Activated B cell treated with CpG ODN at 0.5 μM for 24 hours (primary cell): ENCODE results near the gene MEAF6. TPM values are rescaled to one million over a fixed set of nuclear protein-coding genes. Genes with fewer than 3 reads are reported as not detected.

Experiments
- ATAC-seq: fragments of 200-7000 bp; cut with Tn5 transposase; one replicate; pipeline ENCODE4 v1.10.0; 2021; ENCODE audit warnings: low read depth, mild to moderate bottlenecking, moderate library complexity
- CTCF ChIA-PET: fragments of 350-600 bp; sonication (Branson Sonifier 250); formaldehyde crosslinking; loops from one replicate; lab custom pipeline; 2021; ENCODE audit warnings: antibody characterized with exemption; lab: Charles Lee
- POLR2A ChIA-PET: fragments of 350-600 bp; sonication (Branson Sonifier 250); formaldehyde crosslinking; loops from one replicate; lab custom pipeline; 2021; ENCODE audit warnings: antibody characterized with exemption; lab: Charles Lee
- DNase-seq: peaks from one replicate; pipeline ENCODE4 v3.0.0; 2022
- H3K27ac Mint-ChIP-seq: one replicate; pipeline ENCODE4 v1.8.0; 2020; ENCODE audit warnings: mixed read lengths
- H3K27me3 Mint-ChIP-seq: one replicate; pipeline ENCODE4 v1.8.0; 2021; ENCODE audit warnings: mixed read lengths
- H3K36me3 Mint-ChIP-seq: one replicate; pipeline ENCODE4 v1.8.0; 2021; ENCODE audit warnings: low read depth, mixed read lengths
- H3K4me1 Mint-ChIP-seq: one replicate; pipeline ENCODE4 v1.8.0; 2021; ENCODE audit warnings: mixed read lengths
- H3K4me3 Mint-ChIP-seq: one replicate; pipeline ENCODE4 v1.8.0; 2020; ENCODE audit warnings: mild to moderate bottlenecking, mixed read lengths
- H3K9me3 Mint-ChIP-seq: one replicate; pipeline ENCODE4 v1.8.0; 2020; ENCODE audit warnings: mixed read lengths
- intact Hi-C: fragments of 100-400 bp; cut with micrococcal nuclease; formaldehyde crosslinking; loops from one replicate; pipeline ENCODE4 v1.15.1; 2024
- total RNA-seq: library from RNA; stranded (reverse); gene quantifications from 2 replicates; pipeline ENCODE4 v1.2.3, GENCODE V29; 2022
- TF ChIP-seq, protein P1 (sequence below): fragments of 200-600 bp; IDR thresholded peaks from one replicate; pipeline ENCODE4 v1.8.0; 2022; ENCODE audit warnings: antibody characterized with exemption, mild to moderate bottlenecking

The MEAF6 gene
- total RNA-seq, 1 donor from 2014 or later: 59.9 TPM

DNA sequence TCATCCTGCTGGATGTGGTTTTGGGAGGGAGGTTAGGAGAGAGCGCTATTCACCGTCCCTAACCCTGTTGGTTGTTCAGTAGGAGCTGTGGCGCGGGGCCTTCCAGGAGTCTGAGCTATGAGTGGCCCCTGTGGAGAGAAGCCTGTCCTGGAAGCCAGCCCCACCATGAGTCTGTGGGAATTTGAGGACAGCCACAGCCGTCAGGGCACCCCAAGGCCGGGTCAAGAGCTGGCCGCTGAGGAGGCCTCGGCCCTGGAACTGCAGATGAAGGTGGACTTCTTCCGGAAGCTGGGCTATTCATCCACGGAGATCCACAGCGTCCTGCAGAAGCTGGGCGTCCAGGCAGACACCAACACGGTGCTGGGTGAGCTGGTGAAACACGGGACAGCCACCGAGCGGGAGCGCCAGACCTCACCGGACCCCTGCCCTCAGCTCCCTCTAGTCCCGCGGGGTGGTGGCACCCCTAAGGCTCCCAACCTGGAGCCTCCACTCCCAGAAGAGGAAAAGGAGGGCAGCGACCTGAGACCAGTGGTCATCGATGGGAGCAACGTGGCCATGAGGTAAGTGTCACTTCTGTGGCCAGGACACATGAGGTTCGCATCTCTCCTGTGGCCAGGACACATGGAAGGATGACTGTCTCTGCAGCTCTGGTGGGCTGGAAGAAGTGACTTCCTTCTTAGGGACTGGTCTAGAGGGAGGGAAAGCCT lies 39.0 kb downstream of the MEAF6 start:
- ChIA-PET CTCF (interaction anchor here (5.2 to 10.1 kb wide), 2 partner anchors 12 to 19 kb away, joined by 32 to 124 read pairs; no protein-coding TSS in a partner anchor), POLR2A (interaction anchor here (0.6 to 7.9 kb wide), 18 partner anchors 10 to 1341 kb away, joined by 3 to 132 read pairs (median 4); partner anchors contain the start of genes C1orf122, CDCA8, MEAF6 and MRPS15)
- Mint-ChIP-seq H3K4me3 (peak overlapping the region; percentile 99), H3K4me1 (peaks cover 50% of the 10 kb centered on the region), H3K9me3 (no peaks in the 10 kb centered on the region), H3K27ac (peak overlapping the region; percentile 92), H3K36me3 (peaks cover 54% of the 10 kb centered on the region), H3K27me3 (peaks cover 5% of the 10 kb centered on the region)
- ATAC-seq (no peak), DNase-seq (no peak)
- intact Hi-C loops: loop anchor here (5.0 to 10.0 kb wide), 4 partner anchors 122 to 1629 kb away; partner anchors contain the start of genes C1orf122, GNL2, THRAP3 and YRDC
- TF ChIP-seq, protein P1, sequence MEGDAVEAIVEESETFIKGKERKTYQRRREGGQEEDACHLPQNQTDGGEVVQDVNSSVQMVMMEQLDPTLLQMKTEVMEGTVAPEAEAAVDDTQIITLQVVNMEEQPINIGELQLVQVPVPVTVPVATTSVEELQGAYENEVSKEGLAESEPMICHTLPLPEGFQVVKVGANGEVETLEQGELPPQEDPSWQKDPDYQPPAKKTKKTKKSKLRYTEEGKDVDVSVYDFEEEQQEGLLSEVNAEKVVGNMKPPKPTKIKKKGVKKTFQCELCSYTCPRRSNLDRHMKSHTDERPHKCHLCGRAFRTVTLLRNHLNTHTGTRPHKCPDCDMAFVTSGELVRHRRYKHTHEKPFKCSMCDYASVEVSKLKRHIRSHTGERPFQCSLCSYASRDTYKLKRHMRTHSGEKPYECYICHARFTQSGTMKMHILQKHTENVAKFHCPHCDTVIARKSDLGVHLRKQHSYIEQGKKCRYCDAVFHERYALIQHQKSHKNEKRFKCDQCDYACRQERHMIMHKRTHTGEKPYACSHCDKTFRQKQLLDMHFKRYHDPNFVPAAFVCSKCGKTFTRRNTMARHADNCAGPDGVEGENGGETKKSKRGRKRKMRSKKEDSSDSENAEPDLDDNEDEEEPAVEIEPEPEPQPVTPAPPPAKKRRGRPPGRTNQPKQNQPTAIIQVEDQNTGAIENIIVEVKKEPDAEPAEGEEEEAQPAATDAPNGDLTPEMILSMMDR: no peak

DNA sequence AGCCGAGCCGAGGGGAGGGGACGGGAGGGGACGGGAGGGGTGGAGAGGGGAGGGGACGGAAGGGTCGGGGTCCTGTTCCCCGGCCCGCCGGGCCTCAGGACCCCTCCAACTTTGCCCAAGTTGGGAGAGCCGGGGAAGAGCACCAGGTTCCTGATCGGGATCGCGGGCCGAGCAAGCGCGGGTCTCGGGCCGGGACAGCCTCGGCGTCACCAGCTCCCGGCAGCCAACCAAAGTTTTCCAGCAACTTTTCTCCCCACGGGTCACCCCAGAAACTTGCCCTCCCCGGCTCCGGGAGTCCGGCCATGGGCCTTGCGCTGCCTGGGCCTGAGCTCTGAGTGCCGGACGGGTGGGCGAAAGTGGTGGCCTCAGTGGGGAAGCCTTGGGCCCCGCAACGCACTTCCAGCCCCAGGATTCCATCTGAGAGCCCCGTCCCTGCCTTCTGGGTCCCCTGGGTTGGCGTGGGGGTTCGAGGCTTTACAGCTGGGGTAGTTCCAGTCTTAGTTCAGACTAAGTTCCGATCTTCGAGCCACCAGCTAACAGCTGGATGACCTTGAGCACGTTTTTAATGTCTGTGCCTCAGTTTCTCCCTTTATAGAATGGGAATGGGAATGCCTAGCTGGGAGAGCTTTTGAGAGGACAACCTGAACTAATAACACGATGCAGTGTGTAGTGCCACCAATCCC lies 39.7 kb downstream of the MEAF6 start:
- TF ChIP-seq, protein P1: no peak
- ChIA-PET CTCF (interaction anchor here (1.8 to 10.1 kb wide), 3 partner anchors 13 to 19 kb away, joined by 7 to 124 read pairs (median 32); no protein-coding TSS in a partner anchor), POLR2A (interaction anchor here (0.7 to 7.9 kb wide), 16 partner anchors 9 to 1011 kb away, joined by 3 to 132 read pairs (median 4); partner anchors contain the start of genes C1orf122, CDCA8, MEAF6 and MRPS15)
- H3K27ac Mint-ChIP-seq: peak overlapping the region; percentile 92
- H3K27me3 Mint-ChIP-seq: peaks cover 6% of the 10 kb centered on the region
- intact Hi-C loops: loop anchor here (1.0 to 10.0 kb wide), 7 partner anchors 39 to 1630 kb away; partner anchors contain the start of genes C1orf122, CDCA8, GNL2 and MEAF6
- H3K4me1 Mint-ChIP-seq: peaks cover 43% of the 10 kb centered on the region
- H3K4me3 Mint-ChIP-seq: peak overlapping the region; percentile 99
- H3K9me3 Mint-ChIP-seq: no peaks in the 10 kb centered on the region
- peaks cover 48% of the 10 kb centered on the region for H3K36me3 Mint-ChIP-seq
- DNase-seq (no peak), ATAC-seq (no peak)

DNA sequence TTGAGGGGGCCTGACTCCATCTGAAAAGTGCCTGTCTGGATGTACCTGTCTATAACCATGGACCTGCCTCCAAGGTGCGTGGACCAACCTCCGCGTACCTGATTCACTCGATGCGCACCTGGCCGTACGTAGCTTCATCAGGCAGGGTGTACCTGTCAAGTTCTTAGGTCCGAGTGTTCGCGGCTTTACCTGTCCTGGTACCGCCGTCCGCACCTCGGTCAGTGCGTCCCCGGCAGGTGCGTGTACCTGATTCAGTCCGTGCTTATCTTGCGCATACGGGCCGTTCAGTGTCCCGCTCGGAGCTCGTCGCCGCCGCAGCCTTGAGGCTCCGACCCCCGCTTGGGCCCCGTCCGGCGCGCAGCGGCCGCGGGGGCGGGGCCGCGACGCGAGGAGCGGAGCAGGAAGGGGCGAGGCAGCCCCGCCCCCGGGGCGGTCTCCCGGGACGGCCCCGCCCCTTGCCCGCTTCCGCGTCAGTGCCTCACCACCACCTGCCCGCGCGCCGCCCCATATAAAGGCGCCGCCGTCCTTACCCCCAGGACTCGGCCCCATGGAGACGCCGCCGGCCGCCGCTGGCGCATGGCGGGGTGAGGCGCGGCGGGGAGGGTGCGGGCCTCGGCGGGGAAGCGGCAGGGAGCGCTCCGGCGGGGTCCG lies 40.4 kb downstream of the MEAF6 start, which contains the start of gene ZC3H12A:
Gene ZC3H12A, plus strand, starts transcription at position 535 of the 651 bp plus-strand sequence. CDS start 917 bp downstream, outside the sequence.
- ChIA-PET POLR2A (interaction anchor here (1.0 to 7.9 kb wide), 9 partner anchors 10 to 1010 kb away, joined by 3 to 132 read pairs (median 5); partner anchors contain the start of genes C1orf122, CDCA8, MEAF6 and MRPS15), CTCF (interaction anchor here (1.8 to 10.1 kb wide), 2 partner anchors 14 to 18 kb away, joined by 7 to 124 read pairs; no protein-coding TSS in a partner anchor)
- Mint-ChIP-seq H3K27me3 (peaks cover 6% of the 10 kb centered on the region), H3K4me1 (peaks cover 36% of the 10 kb centered on the region), H3K36me3 (peaks cover 42% of the 10 kb centered on the region), H3K9me3 (no peaks in the 10 kb centered on the region), H3K27ac (peak within 1 kb of the TSS; percentile 92), H3K4me3 (peak within 1 kb of the TSS; percentile 99)
- DNase-seq (peak; percentile 98), ATAC-seq (peak; percentile 65)
- intact Hi-C loops: loop anchor here (1.0 to 10.0 kb wide), 5 partner anchors 40 to 1631 kb away; partner anchors contain the start of genes C1orf122, CDCA8, MEAF6 and YRDC
- TF ChIP-seq, protein P1: no peak

DNA sequence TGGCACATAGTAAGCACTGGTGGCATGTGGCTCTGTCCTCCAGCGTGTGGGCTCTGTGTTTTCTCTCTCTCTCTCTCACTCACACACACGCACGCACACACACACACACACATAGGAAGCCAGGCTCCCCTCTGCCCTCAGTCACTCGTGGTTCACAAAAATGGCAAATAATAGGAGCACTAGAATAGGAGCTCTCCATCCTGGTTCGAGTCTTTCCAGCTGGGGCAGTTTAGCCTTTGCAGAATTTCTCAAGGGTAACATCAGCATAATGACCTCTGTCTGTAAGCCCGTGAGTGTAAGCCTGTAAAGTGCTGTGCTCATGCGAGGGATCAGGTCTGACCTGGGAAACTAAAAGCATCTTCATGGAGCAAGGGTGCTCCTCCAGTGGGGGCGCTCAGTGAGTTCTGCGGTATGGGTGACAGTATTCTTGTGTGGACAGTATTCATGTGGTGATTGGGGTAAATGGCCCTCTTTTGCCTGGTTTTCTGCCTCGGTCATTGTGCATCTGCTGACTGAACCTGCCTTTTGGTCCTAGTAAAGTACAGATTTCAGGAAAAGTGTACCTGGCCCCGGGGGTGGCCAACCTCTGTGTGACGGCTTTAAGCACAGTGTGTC lies 41.0 kb downstream of the MEAF6 start:
- Mint-ChIP-seq H3K27me3 (peaks cover 6% of the 10 kb centered on the region), H3K9me3 (no peaks in the 10 kb centered on the region), H3K27ac (peak overlapping the region; percentile 66), H3K4me1 (peaks cover 30% of the 10 kb centered on the region), H3K36me3 (peaks cover 35% of the 10 kb centered on the region), H3K4me3 (peak overlapping the region; percentile 85)
- CTCF ChIA-PET: interaction anchor here (1.8 to 10.1 kb wide), 2 partner anchors 14 to 18 kb away, joined by 7 to 124 read pairs; no protein-coding TSS in a partner anchor
- POLR2A ChIA-PET: interaction anchor here (1.0 to 7.9 kb wide), 5 partner anchors 13 to 217 kb away, joined by 3 to 132 read pairs (median 29); partner anchors contain the start of genes CDCA8 and MEAF6
- DNase-seq (no peak), ATAC-seq (no peak)
- intact Hi-C loops: loop anchor here (1.0 to 10.0 kb wide), 7 partner anchors 13 to 1631 kb away; partner anchors contain the start of genes C1orf122, CDCA8, MEAF6 and YRDC
- TF ChIP-seq, protein P1: no peak
